ENCODE measurements around the gene GALNT7. TPM values are rescaled to one million over a fixed set of nuclear protein-coding genes. Genes with fewer than 3 reads are reported as not detected.

GALNT7 gene
- total RNA-seq, 1 experiment from 2014 or later, result 39.4 TPM

DNA sequence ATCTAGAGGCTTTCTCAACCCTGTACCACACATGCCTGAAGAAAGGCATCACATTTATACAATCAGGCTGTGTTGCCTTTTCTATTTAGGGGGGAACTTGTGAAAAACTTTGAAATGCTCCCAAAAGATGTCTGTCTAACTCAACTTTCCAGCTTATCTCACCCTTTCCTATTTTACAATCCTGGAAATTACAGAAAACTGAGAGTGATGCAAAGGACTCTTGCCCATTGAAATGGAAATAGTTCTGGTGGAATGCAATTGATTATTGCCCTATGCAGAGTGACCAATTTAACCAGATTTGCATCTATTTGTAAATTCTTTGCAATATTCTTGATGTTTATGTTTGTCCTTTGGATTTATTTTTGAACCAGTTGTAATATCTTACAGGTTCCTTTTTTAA, 77.3 kb downstream of the GALNT7 start:
- no peaks in the 10 kb centered on the region for H3K27me3 ChIP-seq (ENCODE audit: control insufficient read depth, insufficient read depth, low read length)
- no peaks in the 10 kb centered on the region for H3K36me3 ChIP-seq (replicated peaks; ENCODE audit: control insufficient read depth, insufficient read depth, low read length)
- DNase-seq, result no peak
- no peak overlapping the region for H3K4me3 ChIP-seq (ENCODE audit: insufficient read depth, low read depth, low read length)

GRCh38 chr4:173246719-173247118, 78.1 kb downstream of the GALNT7 start:
- no peak for DNase-seq
- Histone ChIP-seq H3K27me3 (ENCODE audit: control insufficient read depth, insufficient read depth, low read length) (no peaks in the 10 kb centered on the region), H3K4me3 (ENCODE audit: insufficient read depth, low read depth, low read length) (no peak overlapping the region), H3K36me3 (replicated peaks; ENCODE audit: control insufficient read depth, insufficient read depth, low read length) (no peaks in the 10 kb centered on the region)

GRCh38 chr4:173247321-173247720, 78.7 kb downstream of the GALNT7 start:
- H3K4me3 ChIP-seq (ENCODE audit: insufficient read depth, low read depth, low read length), result no peak overlapping the region
- DNase-seq, result no peak
- no peaks in the 10 kb centered on the region for H3K27me3 ChIP-seq (ENCODE audit: control insufficient read depth, insufficient read depth, low read length)
- H3K36me3 ChIP-seq (replicated peaks; ENCODE audit: control insufficient read depth, insufficient read depth, low read length), result no peaks in the 10 kb centered on the region

DNA sequence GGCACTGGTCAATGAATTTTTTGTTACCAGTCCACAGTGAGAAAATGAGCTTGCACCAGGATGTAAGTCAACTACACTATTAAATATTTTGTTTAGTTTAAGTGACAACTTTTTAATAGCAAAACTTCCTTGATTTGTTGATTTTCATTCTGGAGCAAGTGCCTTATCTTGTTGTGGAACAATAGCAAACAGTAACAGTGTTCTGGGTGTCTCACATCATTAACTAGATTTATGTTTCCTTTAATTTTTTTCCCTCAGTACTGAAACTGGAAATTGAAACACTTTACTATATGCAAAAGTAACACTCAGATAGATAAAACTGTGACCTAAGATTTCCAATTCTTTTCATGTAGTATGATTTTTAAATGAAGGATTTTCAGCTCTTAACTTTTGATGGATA, 80.1 kb downstream of the GALNT7 start:
- no peak for DNase-seq
- Histone ChIP-seq H3K36me3 (replicated peaks; ENCODE audit: control insufficient read depth, insufficient read depth, low read length) (no peaks in the 10 kb centered on the region), H3K27me3 (ENCODE audit: control insufficient read depth, insufficient read depth, low read length) (no peaks in the 10 kb centered on the region), H3K4me3 (ENCODE audit: insufficient read depth, low read depth, low read length) (no peak overlapping the region)

DNA sequence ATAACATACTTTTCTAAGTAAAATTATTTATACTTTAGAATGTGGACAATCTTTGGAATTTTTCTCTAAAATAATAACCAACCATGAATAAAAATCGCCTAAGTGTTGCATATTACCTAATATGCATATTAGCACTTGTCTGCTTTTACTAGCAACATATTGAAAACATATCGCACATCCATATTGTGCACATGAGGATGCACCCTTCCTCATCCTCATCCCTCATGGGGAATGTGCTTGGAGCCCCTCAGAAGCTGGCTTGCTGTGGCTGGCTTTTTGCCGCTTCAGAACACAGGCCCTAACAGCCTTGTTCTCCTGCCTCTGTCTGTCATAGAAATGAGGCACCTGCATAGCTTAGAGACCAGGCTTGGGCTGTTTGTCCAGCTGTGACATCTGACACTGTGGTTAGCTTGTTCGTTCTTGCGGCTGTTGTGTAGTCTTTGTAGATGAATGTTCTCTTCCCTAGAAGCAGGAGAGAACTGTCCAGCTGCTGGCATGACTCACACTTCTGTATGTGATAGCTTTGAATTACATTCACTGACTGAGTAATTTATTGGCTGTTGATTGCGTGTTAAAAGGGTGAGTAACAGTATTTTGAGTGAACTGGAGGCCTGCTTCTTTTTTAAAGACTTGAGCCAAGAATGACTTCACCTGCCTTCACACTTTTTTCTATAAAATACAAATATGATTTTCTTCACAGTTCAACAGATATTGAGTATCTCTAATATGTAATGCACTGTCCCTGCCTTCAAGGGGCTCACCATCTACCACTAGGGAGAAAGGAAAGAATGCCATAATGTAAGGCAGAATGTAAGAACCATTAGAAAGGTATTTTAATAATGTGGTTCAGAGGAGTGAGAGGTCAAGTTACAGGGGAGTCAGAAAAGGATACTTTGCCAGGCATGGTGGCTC, 83.7 kb downstream of the GALNT7 start:
- no peak for DNase-seq
- Histone ChIP-seq H3K27me3 (ENCODE audit: control insufficient read depth, insufficient read depth, low read length) (no peaks in the 10 kb centered on the region), H3K4me3 (ENCODE audit: insufficient read depth, low read depth, low read length) (no peak overlapping the region), H3K36me3 (replicated peaks; ENCODE audit: control insufficient read depth, insufficient read depth, low read length) (no peaks in the 10 kb centered on the region)

- no peaks in the 10 kb centered on the region for H3K36me3 ChIP-seq (replicated peaks; ENCODE audit: control insufficient read depth, insufficient read depth, low read length)
- no peak overlapping the region for H3K4me3 ChIP-seq (ENCODE audit: insufficient read depth, low read depth, low read length)
- no peak for DNase-seq
- no peaks in the 10 kb centered on the region for H3K27me3 ChIP-seq (ENCODE audit: control insufficient read depth, insufficient read depth, low read length)
Measured at GRCh38 chr4:173253561-173253960, 85.0 kb downstream of the GALNT7 start.

GRCh38 chr4:173254646-173255045, 86.0 kb downstream of the GALNT7 start:
- DNase-seq, result no peak
- Histone ChIP-seq H3K27me3 (ENCODE audit: control insufficient read depth, insufficient read depth, low read length) (no peaks in the 10 kb centered on the region), H3K4me3 (ENCODE audit: insufficient read depth, low read depth, low read length) (no peak overlapping the region), H3K36me3 (replicated peaks; ENCODE audit: control insufficient read depth, insufficient read depth, low read length) (no peaks in the 10 kb centered on the region)

DNA sequence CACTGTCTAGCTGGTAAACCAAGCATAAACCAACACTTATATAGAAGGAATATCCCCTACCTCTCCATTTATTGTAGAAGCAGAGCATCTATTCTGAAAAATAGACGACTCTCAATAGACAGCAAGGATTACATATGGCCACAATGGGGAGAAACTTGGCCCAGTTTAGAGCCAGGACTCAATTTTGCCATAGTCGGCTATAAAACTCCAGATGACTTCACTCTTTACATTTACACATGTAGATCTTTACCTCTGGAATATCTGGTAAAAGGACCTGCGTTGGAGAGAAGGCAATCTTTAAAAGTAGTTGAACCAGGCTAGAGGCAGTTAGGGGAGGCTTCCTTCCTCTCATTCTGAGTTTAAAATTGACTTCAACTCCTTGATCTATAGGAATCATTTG, 88.2 kb downstream of the GALNT7 start:
- Histone ChIP-seq H3K36me3 (replicated peaks; ENCODE audit: control insufficient read depth, insufficient read depth, low read length) (no peaks in the 10 kb centered on the region), H3K4me3 (ENCODE audit: insufficient read depth, low read depth, low read length) (no peak overlapping the region), H3K27me3 (ENCODE audit: control insufficient read depth, insufficient read depth, low read length) (no peaks in the 10 kb centered on the region)
- DNase-seq, result no peak

DNA sequence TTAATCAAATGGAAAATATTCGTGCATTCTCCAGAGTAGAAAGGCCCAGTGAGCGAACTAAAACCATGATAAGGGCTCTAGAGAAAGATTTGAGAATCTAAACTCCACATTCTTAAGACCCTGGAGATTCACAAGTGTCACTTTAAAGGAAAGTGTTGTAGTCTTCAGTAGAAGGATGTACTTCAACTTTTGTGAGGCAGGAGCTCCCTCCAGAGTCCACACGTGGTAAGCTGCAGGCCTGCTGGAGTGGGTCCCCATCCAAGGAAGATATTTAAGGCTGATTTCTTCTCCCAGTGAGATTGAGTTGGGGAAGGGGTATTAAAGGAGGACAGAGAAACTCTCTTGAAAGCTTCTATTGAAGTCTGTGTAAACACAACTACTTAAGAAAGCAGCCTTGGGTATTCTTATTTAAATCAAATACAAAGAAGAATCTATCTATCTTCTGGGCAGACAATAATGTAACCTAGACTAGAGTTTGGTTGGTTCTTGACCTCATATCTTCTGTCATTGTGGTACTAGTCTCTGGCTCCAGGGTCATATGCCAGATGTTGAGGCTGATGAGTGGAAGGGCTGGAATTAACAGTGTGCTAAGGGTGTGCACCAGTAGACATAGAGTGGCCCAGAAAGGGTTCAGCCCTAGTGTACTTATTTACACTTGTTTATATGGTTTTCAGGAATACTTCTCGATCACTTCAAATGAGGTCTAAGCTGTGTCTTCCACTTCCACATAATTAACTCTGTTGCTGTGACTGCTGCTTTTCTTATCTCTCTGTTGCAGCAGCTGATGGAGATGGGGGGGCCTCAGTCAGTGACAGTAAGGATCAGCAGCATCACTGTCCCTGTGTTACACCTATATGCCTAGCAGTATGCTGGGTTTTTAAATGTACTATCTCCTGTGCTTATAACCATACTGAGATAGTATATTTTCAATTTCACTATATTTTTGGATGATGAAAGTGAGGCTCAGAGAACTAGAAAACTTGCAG, 89.4 kb downstream of the GALNT7 start:
- Histone ChIP-seq H3K27me3 (ENCODE audit: control insufficient read depth, insufficient read depth, low read length) (no peaks in the 10 kb centered on the region), H3K4me3 (ENCODE audit: insufficient read depth, low read depth, low read length) (no peak overlapping the region), H3K36me3 (replicated peaks; ENCODE audit: control insufficient read depth, insufficient read depth, low read length) (no peaks in the 10 kb centered on the region)
- peak; percentile 38 for DNase-seq

- DNase-seq, result no peak
- no peaks in the 10 kb centered on the region for H3K27me3 ChIP-seq (ENCODE audit: control insufficient read depth, insufficient read depth, low read length)
- no peak overlapping the region for H3K4me3 ChIP-seq (ENCODE audit: insufficient read depth, low read depth, low read length)
- H3K36me3 ChIP-seq (replicated peaks; ENCODE audit: control insufficient read depth, insufficient read depth, low read length), result no peaks in the 10 kb centered on the region
Measured at GRCh38 chr4:173258866-173259265, 90.3 kb downstream of the GALNT7 start.

DNA sequence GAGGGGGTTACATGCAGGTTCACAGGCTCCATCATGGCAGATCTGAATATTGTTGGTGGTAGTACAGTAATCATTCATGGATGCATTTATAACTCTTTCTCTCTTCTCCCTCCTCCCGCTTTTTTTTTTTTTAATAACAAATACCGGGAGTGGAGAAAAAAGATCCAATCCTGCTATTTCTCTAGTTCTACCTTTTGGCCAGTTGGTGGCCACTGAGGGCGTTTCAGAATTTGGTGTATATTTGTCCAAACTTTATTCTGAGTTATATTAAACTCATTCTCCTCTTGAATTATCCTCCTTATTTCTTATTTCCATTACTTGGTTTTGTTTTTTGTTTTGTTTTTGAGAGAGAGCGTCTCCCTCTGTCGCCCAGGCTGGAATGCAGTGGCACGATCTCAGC, 90.7 kb downstream of the GALNT7 start:
- no peaks in the 10 kb centered on the region for H3K27me3 ChIP-seq (ENCODE audit: control insufficient read depth, insufficient read depth, low read length)
- H3K4me3 ChIP-seq (ENCODE audit: insufficient read depth, low read depth, low read length), result no peak overlapping the region
- no peak for DNase-seq
- H3K36me3 ChIP-seq (replicated peaks; ENCODE audit: control insufficient read depth, insufficient read depth, low read length), result no peaks in the 10 kb centered on the region

DNA sequence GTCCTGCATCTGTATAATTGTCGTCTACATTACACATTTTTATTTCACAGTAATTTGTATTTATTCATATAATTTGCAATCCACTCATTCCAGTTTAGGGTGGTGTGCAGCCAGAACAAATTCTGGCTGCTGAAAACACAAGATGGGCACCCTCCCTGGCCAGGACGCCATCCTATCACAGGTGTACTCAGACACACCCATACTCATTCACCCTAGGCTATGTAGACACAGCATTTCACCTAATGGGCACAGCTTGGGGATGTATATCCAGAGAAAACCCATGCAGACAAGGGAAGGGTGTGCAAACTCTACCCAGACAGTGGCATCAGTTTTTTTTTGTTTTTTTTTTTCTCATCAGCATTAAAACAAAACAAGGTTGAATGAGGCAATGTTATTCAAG, 92.4 kb downstream of the GALNT7 start:
- Histone ChIP-seq H3K4me3 (ENCODE audit: insufficient read depth, low read depth, low read length) (no peak overlapping the region), H3K27me3 (ENCODE audit: control insufficient read depth, insufficient read depth, low read length) (no peaks in the 10 kb centered on the region), H3K36me3 (replicated peaks; ENCODE audit: control insufficient read depth, insufficient read depth, low read length) (no peaks in the 10 kb centered on the region)
- no peak for DNase-seq

- Histone ChIP-seq H3K4me3 (ENCODE audit: insufficient read depth, low read depth, low read length) (no peak overlapping the region), H3K36me3 (replicated peaks; ENCODE audit: control insufficient read depth, insufficient read depth, low read length) (no peaks in the 10 kb centered on the region), H3K27me3 (ENCODE audit: control insufficient read depth, insufficient read depth, low read length) (no peaks in the 10 kb centered on the region)
- no peak for DNase-seq
Measured at GRCh38 chr4:173262375-173262774, 93.8 kb downstream of the GALNT7 start.

DNA sequence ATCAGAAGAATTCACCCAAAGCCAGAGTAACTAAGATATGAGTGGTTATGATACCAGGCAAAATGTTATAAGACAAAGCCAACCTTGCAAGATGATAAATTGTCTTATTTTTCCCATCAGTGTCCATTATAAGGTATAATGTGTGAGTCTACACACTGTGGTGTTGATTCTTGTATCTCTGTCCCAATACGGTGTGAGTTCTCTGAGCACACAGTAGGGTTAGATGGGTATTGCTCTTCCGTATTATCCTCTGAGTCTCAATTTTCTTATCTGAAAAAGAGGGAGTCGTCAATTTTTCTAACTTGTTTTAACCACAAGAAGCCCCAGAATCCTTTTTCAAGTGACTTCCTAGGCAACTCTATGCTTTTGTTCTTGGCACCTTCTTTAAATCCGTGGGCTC, 95.6 kb downstream of the GALNT7 start:
- no peak for DNase-seq
- Histone ChIP-seq H3K27me3 (ENCODE audit: control insufficient read depth, insufficient read depth, low read length) (no peaks in the 10 kb centered on the region), H3K4me3 (ENCODE audit: insufficient read depth, low read depth, low read length) (no peak overlapping the region), H3K36me3 (replicated peaks; ENCODE audit: control insufficient read depth, insufficient read depth, low read length) (no peaks in the 10 kb centered on the region)

All from H7 (cell line).